Measurements from ENCODE around the gene ZNF264.
A peak's percentile ranks its signal among the peaks of the same experiment; 100 is the strongest.

The ZNF264 gene

GRCh38 chr19:57165846-57166245, 25.5 kb upstream of the ZNF264 start:
- Histone ChIP-seq H3K27ac (replicated peaks) (no peak overlapping the region), H3K4me3 (replicated peaks; ENCODE audit: insufficient read depth, low read length) (no peak overlapping the region), H3K27me3 (ENCODE audit: insufficient read depth, poor library complexity, severe bottlenecking) (no peaks in the 10 kb centered on the region)
- DNase-seq (ENCODE audit: low read depth in 1 of 2, low spot score in 1 of 2): no peak
- TF ChIP-seq POLR2AphosphoS5 (IDR thresholded peaks at IDR 0.05; ENCODE audit: low read depth) (no peak), CTCF (IDR thresholded peaks at IDR 0.05; ENCODE audit: insufficient read depth, low read length) (no peak), REST (IDR thresholded peaks at IDR 0.05; ENCODE audit: insufficient replicate concordance, low read depth) (no peak), SPI1 (IDR thresholded peaks at IDR 0.05; ENCODE audit: borderline replicate concordance, low read depth) (no peak), GABPA (IDR thresholded peaks at IDR 0.05; ENCODE audit: low read depth) (no peak)

DNA sequence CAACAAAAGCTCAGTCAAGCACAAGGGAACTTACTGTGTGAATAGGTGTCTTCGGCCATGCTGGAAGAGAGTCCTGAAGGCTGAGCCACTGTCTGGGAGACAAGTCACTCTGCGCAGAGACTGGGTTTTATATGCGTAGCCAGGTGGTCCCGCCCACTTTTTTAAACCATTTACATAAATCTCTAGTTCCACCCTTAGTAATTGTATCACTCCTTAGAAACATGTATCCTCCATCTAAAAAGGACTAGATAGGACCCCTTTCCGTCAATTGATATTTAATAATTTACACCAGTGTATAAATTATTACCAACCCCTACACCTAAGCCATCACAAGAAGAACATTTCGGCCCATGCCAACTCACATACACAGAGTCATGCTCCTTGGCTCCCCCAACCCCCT, 23.9 kb upstream of the ZNF264 start, which contains the start of gene DUXA:
DUXA (minus strand) TSS at position 101 of the 400 bp plus-strand sequence; CDS start at position 59, 42 bp downstream.
- no peak for DNase-seq (ENCODE audit: low read depth in 1 of 2, low spot score in 1 of 2)
- Histone ChIP-seq H3K27me3 (ENCODE audit: insufficient read depth, poor library complexity, severe bottlenecking) (no peaks in the 10 kb centered on the region), H3K4me3 (replicated peaks; ENCODE audit: insufficient read depth, low read length) (no peak within 1 kb of the TSS), H3K27ac (replicated peaks) (no peak within 1 kb of the TSS)
- no peak for TF ChIP-seq POLR2AphosphoS5 (IDR thresholded peaks at IDR 0.05; ENCODE audit: low read depth)
- TF ChIP-seq GABPA (IDR thresholded peaks at IDR 0.05; ENCODE audit: low read depth): no peak
- no peak for TF ChIP-seq SPI1 (IDR thresholded peaks at IDR 0.05; ENCODE audit: borderline replicate concordance, low read depth)
- TF ChIP-seq REST (IDR thresholded peaks at IDR 0.05; ENCODE audit: insufficient replicate concordance, low read depth): no peak
- TF ChIP-seq CTCF (IDR thresholded peaks at IDR 0.05; ENCODE audit: insufficient read depth, low read length): no peak

GRCh38 chr19:57171551-57172081, 19.7 kb upstream of the ZNF264 start:
- no peaks in the 10 kb centered on the region for H3K27me3 ChIP-seq (ENCODE audit: insufficient read depth, poor library complexity, severe bottlenecking)
- peak overlapping the region; percentile 20; the same call in 1 of the 2 replicates for H3K4me3 ChIP-seq (replicated peaks; ENCODE audit: insufficient read depth, low read length)
- DNase-seq (ENCODE audit: low read depth in 1 of 2, low spot score in 1 of 2): peak in 1 of 2 experiments; percentile 38
- TF ChIP-seq REST (IDR thresholded peaks at IDR 0.05; ENCODE audit: insufficient replicate concordance, low read depth) (no peak), SPI1 (IDR thresholded peaks at IDR 0.05; ENCODE audit: borderline replicate concordance, low read depth) (no peak), CTCF (IDR thresholded peaks at IDR 0.05; ENCODE audit: insufficient read depth, low read length) (no peak), POLR2AphosphoS5 (IDR thresholded peaks at IDR 0.05; ENCODE audit: low read depth) (no peak), GABPA (IDR thresholded peaks at IDR 0.05; ENCODE audit: low read depth) (no peak)
- H3K27ac ChIP-seq (replicated peaks): no peak overlapping the region
